ENCODE results near the gene ABTB1. TPM values are rescaled to one million over a fixed set of nuclear protein-coding genes. Genes with fewer than 3 reads are reported as not detected.

Gene ABTB1
- total RNA-seq, 4 donors from 2014 or later, result 27.8 to 68.7 (median 39.3) TPM

DNA sequence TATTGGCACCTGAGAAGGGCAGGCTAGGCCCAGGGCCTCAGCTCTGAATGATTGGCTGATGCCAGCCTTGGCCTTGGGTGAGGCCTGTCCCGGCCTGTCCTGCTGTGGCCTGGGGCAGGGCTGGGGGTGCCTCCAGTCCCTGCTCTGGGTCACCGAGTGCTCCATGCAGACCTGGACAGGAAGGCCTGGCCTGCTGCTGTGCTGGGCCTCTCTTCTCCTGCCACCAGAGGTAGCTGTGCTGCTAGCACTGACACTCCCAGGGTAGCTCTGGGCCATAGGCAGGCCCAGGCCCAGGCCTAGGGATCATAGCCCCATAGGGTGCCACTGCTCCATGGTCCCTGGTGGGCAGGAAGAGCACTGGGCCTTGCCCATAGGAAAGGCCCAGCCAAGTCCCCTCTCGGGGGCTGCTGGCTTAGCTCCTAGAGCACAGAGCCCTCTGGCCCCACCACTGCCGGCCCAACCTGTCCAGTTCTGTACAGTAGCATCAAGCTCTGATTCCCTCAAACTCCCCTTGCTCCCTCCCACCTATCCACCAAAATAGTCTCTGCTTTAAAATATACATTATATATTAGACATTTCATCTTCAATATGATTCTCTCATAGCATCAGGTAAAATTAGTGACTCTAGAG, 18.2 kb downstream of the ABTB1 start:
- H3K4me3 ChIP-seq (ENCODE audit: low read depth, poor library complexity, severe bottlenecking), result no peak overlapping the region
- TF ChIP-seq CTCF (IDR thresholded peaks at IDR 0.05) (no peak), POLR2A (IDR thresholded peaks at IDR 0.05) (no peak)
- intact Hi-C loops (cut with DNase I; ENCODE audit: low total_unique reads), result no loop called here
- no peak for DNase-seq (ENCODE audit: low spot score in 2 of 2)
- WGBS, 2 donors, result 78% methylated on average over 3 of the region's 4 CpGs

GRCh38 chr3:127691489-127691888, 18.7 kb downstream of the ABTB1 start:
- 76 to 93% methylated on average over 8 of the region's 8 CpGs for WGBS, 2 donors
- H3K4me3 ChIP-seq (ENCODE audit: low read depth, poor library complexity, severe bottlenecking), result no peak overlapping the region
- TF ChIP-seq CTCF (IDR thresholded peaks at IDR 0.05), result no peak
- TF ChIP-seq POLR2A (IDR thresholded peaks at IDR 0.05), result no peak
- intact Hi-C loops (cut with DNase I; ENCODE audit: low total_unique reads), result no loop called here
- DNase-seq (ENCODE audit: low spot score in 2 of 2), result no peak

DNA sequence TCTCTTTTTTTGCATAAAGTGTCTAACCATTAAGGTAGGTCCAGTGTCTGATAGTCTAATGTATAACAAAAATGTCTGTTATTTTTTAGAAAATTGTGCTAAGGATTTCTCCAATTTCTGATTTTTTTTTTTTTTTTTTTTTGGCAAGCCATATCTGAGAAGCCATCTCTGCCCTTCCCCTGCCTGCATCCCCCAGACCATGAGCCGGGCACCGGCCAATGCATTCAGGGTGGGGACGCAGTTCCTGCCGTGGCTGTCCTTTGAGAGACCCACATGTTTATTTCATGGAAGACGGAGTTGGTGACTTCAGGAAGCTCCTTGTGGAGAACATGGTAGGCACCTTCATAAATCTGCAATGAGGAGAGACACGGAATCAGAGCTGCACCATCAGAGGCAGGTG, 19.2 kb downstream of the ABTB1 start:
- 96% methylated on average over 6 of the region's 6 CpGs for WGBS, 2 donors
- H3K4me3 ChIP-seq (ENCODE audit: low read depth, poor library complexity, severe bottlenecking), result no peak overlapping the region
- intact Hi-C loops (cut with DNase I; ENCODE audit: low total_unique reads), result no loop called here
- TF ChIP-seq POLR2A (IDR thresholded peaks at IDR 0.05) (no peak), CTCF (IDR thresholded peaks at IDR 0.05) (no peak)
- DNase-seq (ENCODE audit: low spot score in 2 of 2), result no peak

DNA sequence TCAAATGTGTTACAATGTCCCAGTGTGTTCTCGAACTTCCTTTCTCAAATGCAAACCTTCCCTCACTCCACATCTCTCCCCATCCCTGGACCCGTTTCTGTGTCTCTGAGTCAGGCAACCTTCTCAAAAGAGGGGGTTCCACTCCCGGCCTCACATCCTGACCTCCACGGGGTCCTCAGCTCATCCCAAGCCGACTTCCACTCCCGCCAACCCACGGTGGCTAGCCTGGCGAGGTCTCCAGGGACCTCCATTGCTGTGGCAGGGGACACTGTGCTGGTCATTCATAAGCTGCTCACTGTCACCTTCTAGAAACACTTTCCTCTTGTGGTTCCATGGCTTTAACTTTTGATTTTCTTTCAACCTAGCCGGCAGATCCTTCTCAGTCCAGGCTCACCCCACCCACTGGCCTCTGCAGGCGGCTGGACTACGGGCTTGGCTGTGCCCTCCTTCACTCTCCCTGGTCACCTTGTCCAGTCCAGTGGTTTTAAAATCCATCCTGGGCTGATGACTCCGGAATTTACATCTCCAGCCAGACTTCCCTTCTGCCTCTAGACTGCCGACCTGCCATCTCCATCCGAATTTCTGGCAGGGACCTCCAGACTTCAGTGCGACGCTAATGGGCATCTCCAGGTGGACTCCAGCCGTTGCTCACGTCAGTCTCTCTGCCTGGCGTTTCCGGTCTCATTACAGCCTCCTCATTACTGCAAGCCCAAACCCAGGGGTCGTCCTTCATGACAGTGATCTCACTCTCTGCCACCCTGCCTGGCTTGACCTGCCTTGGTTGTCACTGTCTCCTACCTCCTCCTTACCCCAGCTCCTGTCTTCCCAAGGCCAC, 20.0 kb downstream of the ABTB1 start:
- no peak for TF ChIP-seq CTCF (IDR thresholded peaks at IDR 0.05)
- no peak for TF ChIP-seq POLR2A (IDR thresholded peaks at IDR 0.05)
- 89 to 90% methylated on average over 21 of the region's 21 CpGs for WGBS, 2 donors
- no peak overlapping the region for H3K4me3 ChIP-seq (ENCODE audit: low read depth, poor library complexity, severe bottlenecking)
- intact Hi-C loops (cut with DNase I; ENCODE audit: low total_unique reads), result no loop called here
- no peak for DNase-seq (ENCODE audit: low spot score in 2 of 2)

GRCh38 chr3:127693336-127693843, 20.6 kb downstream of the ABTB1 start:
- H3K4me3 ChIP-seq (ENCODE audit: low read depth, poor library complexity, severe bottlenecking), result no peak overlapping the region
- DNase-seq (ENCODE audit: low spot score in 2 of 2), result no peak
- TF ChIP-seq POLR2A (IDR thresholded peaks at IDR 0.05) (no peak), CTCF (IDR thresholded peaks at IDR 0.05) (no peak)
- intact Hi-C loops (cut with DNase I; ENCODE audit: low total_unique reads), result no loop called here
- WGBS, 2 donors, result 86 to 88% methylated on average over 7 of the region's 7 CpGs
